HUES6 (cell line): ENCODE results near the gene NANS.
A peak's percentile ranks its signal among the peaks of the same experiment; 100 is the strongest.
"Not testable (repeated sequence)": the region's sequence is repeated elsewhere in the genome, so short reads cannot be mapped to it uniquely, and the experiment has no call there.

Experiments
- H3K27ac ChIP-seq: 2 replicates; pipeline ENCODE4 v1.7.0; 2013; ENCODE audit warnings: low read depth, mild to moderate bottlenecking, low read length, inconsistent platforms
- H3K27me3 ChIP-seq: 2 replicates; pipeline ENCODE4 v1.6.1; 2013; ENCODE audit warnings: low read length; ENCODE audit not compliant: control insufficient read depth, insufficient read depth
- H3K36me3 ChIP-seq: 2 replicates; pipeline ENCODE4 v1.6.1; 2013; ENCODE audit warnings: low read length; ENCODE audit not compliant: control insufficient read depth, insufficient read depth
- H3K4me1 ChIP-seq: 2 replicates; pipeline ENCODE4 v1.6.1; 2013; ENCODE audit warnings: low read length; ENCODE audit not compliant: control insufficient read depth, insufficient read depth
- H3K4me3 ChIP-seq: 2 replicates; pipeline ENCODE4 v1.5.1; 2013; ENCODE audit warnings: low read depth, low read length
- H3K9ac ChIP-seq: one replicate; pipeline ENCODE4 v1.6.1; 2013; ENCODE audit warnings: mild to moderate bottlenecking, low read length
- H3K9me3 ChIP-seq: 2 replicates; pipeline ENCODE4 v1.6.1; 2013; ENCODE audit warnings: low read depth, low read length; ENCODE audit not compliant: control insufficient read depth, insufficient read depth

Gene NANS

DNA sequence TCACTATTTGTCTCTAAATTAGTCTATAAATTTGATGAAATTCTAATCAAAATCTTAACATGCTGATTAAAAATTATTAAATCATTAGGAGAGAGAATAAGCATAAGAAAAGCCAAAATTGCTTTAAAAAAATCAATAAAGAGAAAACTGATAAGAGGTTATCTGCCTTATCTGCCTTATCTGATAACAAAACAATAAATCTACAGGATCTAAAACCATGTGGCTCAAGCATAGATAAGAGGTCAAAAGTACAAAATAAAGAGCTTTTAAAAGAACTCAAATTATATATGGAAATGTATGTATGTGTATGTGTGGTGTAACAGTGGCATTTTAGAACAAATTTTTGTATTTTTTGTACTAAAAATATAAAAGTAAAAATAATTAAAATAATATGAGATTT lies 43.9 kb downstream of the NANS start:
- Histone ChIP-seq H3K36me3 (peaks cover 23% of the 10 kb centered on the region), H3K9me3 (no peaks in the 10 kb centered on the region), H3K27ac (no peak overlapping the region), H3K9ac (no peak overlapping the region), H3K27me3 (no peaks in the 10 kb centered on the region), H3K4me3 (no peak overlapping the region), H3K4me1 (peaks cover 6% of the 10 kb centered on the region; the same call in 1 of the 2 replicates)

DNA sequence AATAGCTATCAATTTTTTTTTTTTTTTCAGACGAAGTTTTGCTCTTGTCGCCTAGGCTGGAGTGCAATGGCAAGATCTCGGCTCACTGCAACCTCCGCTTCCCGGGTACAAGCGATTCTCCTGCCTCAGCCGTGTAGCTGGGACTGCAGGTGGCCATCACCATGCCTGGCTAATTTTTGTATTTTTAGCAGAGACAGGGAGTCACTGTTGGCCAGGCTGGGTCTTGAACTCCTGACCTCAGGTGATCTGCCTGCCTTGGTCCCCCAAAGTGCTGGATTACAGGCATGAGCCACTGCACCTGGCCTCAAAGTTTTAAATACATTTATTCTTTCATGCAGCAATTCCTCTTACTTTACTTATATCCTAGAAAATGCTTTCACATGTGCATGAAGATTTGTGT lies 44.9 kb downstream of the NANS start:
- Histone ChIP-seq H3K27ac (no peak overlapping the region), H3K4me1 (peaks cover 6% of the 10 kb centered on the region; the same call in 1 of the 2 replicates), H3K4me3 (no peak overlapping the region)

DNA sequence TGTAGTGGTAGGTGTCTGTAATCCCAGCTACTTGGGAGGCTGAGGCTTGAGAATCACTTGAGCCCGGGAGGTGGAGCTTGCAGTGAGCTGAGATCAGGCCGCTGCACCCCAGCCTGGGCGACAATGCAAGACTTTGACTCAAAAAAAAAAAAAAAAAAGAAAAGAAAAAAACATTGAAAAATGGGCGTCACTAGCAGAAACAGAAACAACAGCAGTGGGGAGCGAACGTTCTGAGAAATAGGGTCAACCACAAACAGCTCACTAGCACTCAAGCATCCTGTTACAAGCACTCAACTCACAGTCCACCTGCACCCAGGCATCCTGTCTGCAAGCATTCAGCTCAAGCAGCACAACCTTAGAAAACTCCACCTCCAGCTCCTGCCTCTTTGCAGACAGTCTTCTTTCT lies 45.3 kb downstream of the NANS start:
- H3K4me3 ChIP-seq = no peak overlapping the region
- no peak overlapping the region for H3K9ac ChIP-seq
- H3K4me1 ChIP-seq = peaks cover 6% of the 10 kb centered on the region; the same call in 1 of the 2 replicates
- H3K27me3 ChIP-seq = no peaks in the 10 kb centered on the region
- no peaks in the 10 kb centered on the region for H3K9me3 ChIP-seq
- H3K27ac ChIP-seq = no peak overlapping the region
- H3K36me3 ChIP-seq = peaks cover 16% of the 10 kb centered on the region

More for the DNA sequence above, 44.9 kb downstream of the NANS start:
- Histone ChIP-seq H3K9ac (no peak overlapping the region), H3K9me3 (no peaks in the 10 kb centered on the region), H3K27me3 (no peaks in the 10 kb centered on the region), H3K36me3 (peaks cover 16% of the 10 kb centered on the region)

DNA sequence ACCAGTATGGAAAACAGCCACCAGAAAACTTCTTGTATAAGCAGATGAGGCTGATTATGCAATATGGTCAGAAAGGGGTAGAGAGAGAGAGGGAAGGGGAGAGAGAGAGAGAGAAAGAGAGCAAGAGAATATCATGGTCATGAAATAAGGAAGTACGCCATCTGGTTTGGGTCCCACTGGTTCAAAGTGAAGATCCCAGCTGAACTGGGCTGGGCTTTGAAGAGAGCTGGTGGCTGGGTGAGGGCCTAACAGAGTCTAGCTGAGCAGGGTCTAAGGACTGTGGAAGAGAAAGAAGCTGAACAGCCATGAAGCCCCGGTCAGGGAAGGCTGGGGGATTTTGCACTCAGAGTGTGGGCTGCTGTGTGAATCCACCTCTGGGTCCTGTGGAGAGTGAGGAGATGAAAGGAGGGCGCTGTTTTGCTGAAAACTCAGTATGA lies 47.9 kb downstream of the NANS start:
- Histone ChIP-seq H3K36me3 (peaks cover 8% of the 10 kb centered on the region), H3K4me1 (peaks cover 12% of the 10 kb centered on the region; the same call in 1 of the 2 replicates), H3K27me3 (no peaks in the 10 kb centered on the region), H3K9ac (no peak overlapping the region), H3K27ac (no peak overlapping the region), H3K9me3 (no peaks in the 10 kb centered on the region), H3K4me3 (no peak overlapping the region)

GRCh38 chr9:98105006-98105405 lies 48.5 kb downstream of the NANS start:
- peaks cover 4% of the 10 kb centered on the region for H3K36me3 ChIP-seq
- no peak overlapping the region for H3K27ac ChIP-seq
- H3K9ac ChIP-seq = no peak overlapping the region
- no peak overlapping the region for H3K4me3 ChIP-seq
- no peaks in the 10 kb centered on the region for H3K27me3 ChIP-seq
- H3K4me1 ChIP-seq = peaks cover 18% of the 10 kb centered on the region
- no peaks in the 10 kb centered on the region for H3K9me3 ChIP-seq

DNA sequence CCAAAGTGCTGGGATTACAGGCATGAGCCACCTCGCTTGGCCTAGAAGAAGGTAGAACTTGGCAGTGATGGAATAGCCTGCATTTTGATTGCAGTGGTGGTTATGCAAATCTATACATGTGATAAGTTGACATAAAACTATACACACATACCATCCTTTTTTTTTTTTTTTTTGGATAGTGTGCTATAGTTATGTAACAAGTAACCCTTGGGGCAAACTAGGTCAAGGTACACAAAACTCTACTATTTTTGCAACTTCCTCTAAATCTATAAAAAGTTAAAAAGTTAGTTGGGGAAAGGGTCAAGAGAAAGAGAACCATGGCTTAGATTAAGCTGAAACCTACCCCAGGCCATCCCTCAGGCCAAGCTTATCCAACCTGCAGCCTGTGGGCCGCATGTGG lies 51.4 kb downstream of the NANS start:
- peaks cover 4% of the 10 kb centered on the region for H3K36me3 ChIP-seq
- H3K9me3 ChIP-seq = no peaks in the 10 kb centered on the region
- H3K4me1 ChIP-seq = peaks cover 16% of the 10 kb centered on the region
- no peak overlapping the region for H3K4me3 ChIP-seq
- no peak overlapping the region for H3K27ac ChIP-seq
- H3K9ac ChIP-seq = no peak overlapping the region
- H3K27me3 ChIP-seq = no peaks in the 10 kb centered on the region

GRCh38 chr9:98108531-98109031 lies 52.0 kb downstream of the NANS start:
- Histone ChIP-seq H3K36me3 (peaks cover 4% of the 10 kb centered on the region), H3K4me3 (no peak overlapping the region), H3K27me3 (no peaks in the 10 kb centered on the region), H3K27ac (no peak overlapping the region), H3K4me1 (peaks cover 16% of the 10 kb centered on the region), H3K9me3 (no peaks in the 10 kb centered on the region), H3K9ac (no peak overlapping the region)

DNA sequence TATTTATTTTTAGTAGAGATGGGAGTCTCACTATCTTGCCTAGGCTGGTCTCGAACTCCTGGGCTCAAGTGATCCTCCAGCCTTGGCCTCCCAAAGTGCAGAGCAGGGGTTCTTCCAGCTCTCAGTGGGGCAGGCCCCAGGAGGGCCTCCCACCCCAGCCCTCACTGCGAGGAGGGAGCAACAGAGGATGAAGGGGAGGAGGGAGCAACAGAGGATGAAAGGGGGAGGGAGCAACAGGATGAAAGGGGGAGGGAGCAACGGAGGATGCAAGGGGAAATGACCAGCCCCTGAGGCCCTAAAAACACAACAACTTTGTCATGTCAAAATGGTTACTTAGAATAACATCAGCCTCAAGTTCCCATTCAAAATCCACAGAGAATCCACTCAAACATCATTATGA lies 52.5 kb downstream of the NANS start:
- H3K9ac ChIP-seq = no peak overlapping the region
- no peak overlapping the region for H3K4me3 ChIP-seq
- peaks cover 4% of the 10 kb centered on the region for H3K36me3 ChIP-seq
- peak overlapping the region; percentile 44; the same call in 1 of the 2 replicates for H3K27ac ChIP-seq
- no peaks in the 10 kb centered on the region for H3K9me3 ChIP-seq
- H3K4me1 ChIP-seq = peaks cover 16% of the 10 kb centered on the region
- no peaks in the 10 kb centered on the region for H3K27me3 ChIP-seq

GRCh38 chr9:98117097-98117496 lies 60.6 kb downstream of the NANS start:
- H3K36me3 ChIP-seq, H3K4me1 ChIP-seq, H3K4me3 ChIP-seq, H3K27me3 ChIP-seq, H3K27ac ChIP-seq, H3K9me3 ChIP-seq, H3K9ac ChIP-seq: not testable (repeated sequence)

GRCh38 chr9:98117984-98118639 lies 61.6 kb downstream of the NANS start:
- H3K27ac ChIP-seq = no peak overlapping the region
- peak overlapping the region; percentile 33 for H3K9ac ChIP-seq
- peak overlapping the region; percentile 66 for H3K4me3 ChIP-seq
- H3K36me3 ChIP-seq = peaks cover 2% of the 10 kb centered on the region; the same call in 1 of the 2 replicates
- H3K4me1 ChIP-seq = peaks cover 8% of the 10 kb centered on the region
- no peaks in the 10 kb centered on the region for H3K9me3 ChIP-seq
- no peaks in the 10 kb centered on the region for H3K27me3 ChIP-seq

GRCh38 chr9:98118640-98119601 lies 62.4 kb downstream of the NANS start, which contains the start of gene TRIM14:
TRIM14 (minus strand) TSS chr9:98119222; CDS start chr9:98119188, 34 bp downstream.
- H3K27me3 ChIP-seq = no peaks in the 10 kb centered on the region
- peak within 1 kb of the TSS; percentile 33 for H3K9ac ChIP-seq
- H3K4me1 ChIP-seq = peaks cover 8% of the 10 kb centered on the region
- H3K27ac ChIP-seq = no peak within 1 kb of the TSS
- peaks cover 2% of the 10 kb centered on the region; the same call in 1 of the 2 replicates for H3K36me3 ChIP-seq
- H3K9me3 ChIP-seq = no peaks in the 10 kb centered on the region
- peak within 1 kb of the TSS; percentile 66 for H3K4me3 ChIP-seq
